Natural killer cell (primary cell): ENCODE results near the gene PRRC1. TPM values are rescaled to one million over a fixed set of nuclear protein-coding genes. Genes with fewer than 3 reads are reported as not detected.

Experiments used
- ATAC-seq, 3 donors: fragments of 150-1000 bp in 2 of 3; fragments of 200-7000 bp in 1 of 3; cut with Tn5 transposase; 1 replicate in 1 of 3; 2 replicates in 2 of 3; pipeline ENCODE4 v1.10.0; 2021; ENCODE audit warnings: mild to moderate bottlenecking in 2 of 3, moderate library complexity in 2 of 3
- DNase-seq, 2 donors: peaks; one replicate each; pipeline versions ENCODE4 v3.0.0 to v3.0.0-alpha.2; 2013 to 2021; ENCODE audit warnings: mixed read lengths in 1 of 2
- H3K27ac ChIP-seq: one replicate; pipeline ENCODE4 v1.5.1; 2013; ENCODE audit warnings: mild to moderate bottlenecking, low read length
- H3K27me3 ChIP-seq: one replicate; pipeline ENCODE4 v1.6.1; 2013; ENCODE audit warnings: low read length; ENCODE audit not compliant: control insufficient read depth, insufficient read depth
- H3K36me3 ChIP-seq: one replicate; pipeline ENCODE4 v1.6.1; 2013; ENCODE audit warnings: low read length; ENCODE audit not compliant: control insufficient read depth, insufficient read depth
- H3K4me1 ChIP-seq: one replicate; pipeline ENCODE4 v1.6.1; 2013; ENCODE audit warnings: low read length; ENCODE audit not compliant: control insufficient read depth, insufficient read depth
- H3K4me3 ChIP-seq: one replicate; pipeline ENCODE4 v1.5.1; 2013; ENCODE audit warnings: low read length
- H3K9me3 ChIP-seq: one replicate; pipeline ENCODE4 v1.6.1; 2013; ENCODE audit warnings: low read length; ENCODE audit not compliant: control insufficient read depth, insufficient read depth
- H3K27ac Mint-ChIP-seq, 2 donors: one replicate each; pipeline ENCODE4 v1.8.0; 2022; ENCODE audit warnings: mild to moderate bottlenecking in 2 of 2, mixed read lengths in 2 of 2, moderate library complexity in 1 of 2
- H3K27me3 Mint-ChIP-seq, 2 donors: one replicate each; pipeline ENCODE4 v1.8.0; 2022; ENCODE audit warnings: low read depth in 2 of 2, mixed read lengths in 2 of 2
- H3K36me3 Mint-ChIP-seq: one replicate; pipeline ENCODE4 v1.8.0; 2022; ENCODE audit warnings: mixed read lengths
- H3K4me1 Mint-ChIP-seq, 2 donors: one replicate each; pipeline ENCODE4 v1.8.0; 2022; ENCODE audit warnings: mixed read lengths in 2 of 2
- H3K4me3 Mint-ChIP-seq: one replicate; pipeline ENCODE4 v1.8.0; 2022; ENCODE audit warnings: mild to moderate bottlenecking, moderate library complexity, mixed read lengths
- H3K9me3 Mint-ChIP-seq, 2 donors: one replicate each; pipeline ENCODE4 v1.8.0; 2022; ENCODE audit warnings: mixed read lengths in 2 of 2
- WGBS: methylation state at CpG from one replicate; pipeline ENCODE4 v1.1.7; 2013; ENCODE audit warnings: missing lambda C conversion rate; ENCODE audit not compliant: insufficient coverage; 5-methylcytosine and 5-hydroxymethylcytosine counted together
- intact Hi-C: fragments of 100-400 bp; cut with micrococcal nuclease; formaldehyde crosslinking; loops from one replicate; pipeline ENCODE4 v1.14.2; 2022
- total RNA-seq, 4 donors: library from RNA; stranded (reverse); fragments of 120-200 nt in 1 of 4; gene quantifications; one replicate each; pipeline versions ENCODE4 v1.2.3 to v1.2.4, GENCODE V29; 2013 to 2022
- TF ChIP-seq, protein P1 (sequence below): fragments of 200-600 bp; IDR thresholded peaks from one replicate; pipeline ENCODE4 v1.8.0; 2022; ENCODE audit warnings: antibody characterized with exemption

The PRRC1 gene
- total RNA-seq, 3 donors from 2014 or later (not counting 1 experiment from before 2014, with no cell fraction given): 37.7 to 41.1 (median 39.6) TPM

DNA sequence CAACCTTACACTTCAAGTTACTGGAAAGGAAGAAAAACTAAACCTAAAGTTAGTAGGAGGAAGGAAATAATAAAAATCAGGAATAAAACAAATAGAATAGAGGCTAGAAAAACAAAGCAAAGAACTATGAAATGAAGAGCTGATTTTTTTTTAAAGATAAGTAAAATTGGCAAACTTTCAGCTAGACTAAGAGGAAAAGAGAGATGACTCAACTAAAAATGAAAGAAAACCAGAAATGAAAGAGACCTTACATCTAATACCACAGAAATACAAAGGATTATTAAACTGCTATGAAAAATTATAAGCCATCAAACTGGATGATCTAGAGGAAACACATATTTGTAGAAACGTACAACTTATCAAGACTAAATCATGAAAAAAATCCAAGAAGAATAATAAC lies 60.0 kb downstream of the PRRC1 start:
- H3K27ac ChIP-seq: no peak overlapping the region
- no CpG with 5 or more reads among the region's 1 CpG for WGBS
- intact Hi-C loops: no loop called here
- ATAC-seq: no peak
- Mint-ChIP-seq H3K27me3 (peaks cover 5 to 12% of the 10 kb centered on the region in 2 donors), H3K4me3 (no peak overlapping the region), H3K4me1 (no peaks in the 10 kb centered on the region), H3K36me3 (peaks cover 12% of the 10 kb centered on the region), H3K9me3 (peaks cover 2 to 6% of the 10 kb centered on the region in 2 donors), H3K27ac (no peak overlapping the region)
- no peak for DNase-seq
- no peak overlapping the region for H3K4me3 ChIP-seq
- no peaks in the 10 kb centered on the region for H3K36me3 ChIP-seq
- TF ChIP-seq, protein P1, sequence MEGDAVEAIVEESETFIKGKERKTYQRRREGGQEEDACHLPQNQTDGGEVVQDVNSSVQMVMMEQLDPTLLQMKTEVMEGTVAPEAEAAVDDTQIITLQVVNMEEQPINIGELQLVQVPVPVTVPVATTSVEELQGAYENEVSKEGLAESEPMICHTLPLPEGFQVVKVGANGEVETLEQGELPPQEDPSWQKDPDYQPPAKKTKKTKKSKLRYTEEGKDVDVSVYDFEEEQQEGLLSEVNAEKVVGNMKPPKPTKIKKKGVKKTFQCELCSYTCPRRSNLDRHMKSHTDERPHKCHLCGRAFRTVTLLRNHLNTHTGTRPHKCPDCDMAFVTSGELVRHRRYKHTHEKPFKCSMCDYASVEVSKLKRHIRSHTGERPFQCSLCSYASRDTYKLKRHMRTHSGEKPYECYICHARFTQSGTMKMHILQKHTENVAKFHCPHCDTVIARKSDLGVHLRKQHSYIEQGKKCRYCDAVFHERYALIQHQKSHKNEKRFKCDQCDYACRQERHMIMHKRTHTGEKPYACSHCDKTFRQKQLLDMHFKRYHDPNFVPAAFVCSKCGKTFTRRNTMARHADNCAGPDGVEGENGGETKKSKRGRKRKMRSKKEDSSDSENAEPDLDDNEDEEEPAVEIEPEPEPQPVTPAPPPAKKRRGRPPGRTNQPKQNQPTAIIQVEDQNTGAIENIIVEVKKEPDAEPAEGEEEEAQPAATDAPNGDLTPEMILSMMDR: no peak
- H3K9me3 ChIP-seq: peaks cover 6% of the 10 kb centered on the region
- no peaks in the 10 kb centered on the region for H3K27me3 ChIP-seq
- H3K4me1 ChIP-seq: no peaks in the 10 kb centered on the region

DNA sequence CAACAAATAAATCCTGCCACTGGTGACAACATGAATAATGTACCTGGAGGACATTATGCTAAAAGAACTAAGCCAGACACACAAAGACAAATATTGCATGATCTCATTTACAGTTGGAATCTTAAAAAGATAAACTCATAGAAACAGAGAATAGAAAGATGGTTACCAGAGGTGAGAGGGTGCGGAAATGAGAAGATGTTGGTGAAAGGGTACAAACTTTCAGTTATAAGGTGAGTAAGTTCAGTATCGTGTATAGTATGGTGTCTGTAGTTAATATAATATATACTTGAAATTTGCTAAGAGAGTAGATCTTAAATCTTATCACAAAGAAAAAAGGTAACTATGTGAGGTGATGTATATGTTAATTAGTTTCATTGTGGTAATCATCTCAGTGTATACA lies 63.3 kb downstream of the PRRC1 start:
- TF ChIP-seq, protein P1: no peak
- H3K27ac ChIP-seq: no peak overlapping the region
- Mint-ChIP-seq H3K4me1 (no peaks in the 10 kb centered on the region), H3K27me3 (peaks cover 0 to 2% of the 10 kb centered on the region in 2 donors), H3K4me3 (no peak overlapping the region), H3K9me3 (no peaks in the 10 kb centered on the region), H3K27ac (no peak overlapping the region), H3K36me3 (no peaks in the 10 kb centered on the region)
- H3K4me1 ChIP-seq: no peaks in the 10 kb centered on the region
- no peak overlapping the region for H3K4me3 ChIP-seq
- no peak for DNase-seq
- no peak for ATAC-seq
- H3K36me3 ChIP-seq: no peaks in the 10 kb centered on the region
- 81% methylated on average over 2 of the region's 2 CpGs for WGBS
- intact Hi-C loops: no loop called here
- no peaks in the 10 kb centered on the region for H3K27me3 ChIP-seq
- H3K9me3 ChIP-seq: no peaks in the 10 kb centered on the region

DNA sequence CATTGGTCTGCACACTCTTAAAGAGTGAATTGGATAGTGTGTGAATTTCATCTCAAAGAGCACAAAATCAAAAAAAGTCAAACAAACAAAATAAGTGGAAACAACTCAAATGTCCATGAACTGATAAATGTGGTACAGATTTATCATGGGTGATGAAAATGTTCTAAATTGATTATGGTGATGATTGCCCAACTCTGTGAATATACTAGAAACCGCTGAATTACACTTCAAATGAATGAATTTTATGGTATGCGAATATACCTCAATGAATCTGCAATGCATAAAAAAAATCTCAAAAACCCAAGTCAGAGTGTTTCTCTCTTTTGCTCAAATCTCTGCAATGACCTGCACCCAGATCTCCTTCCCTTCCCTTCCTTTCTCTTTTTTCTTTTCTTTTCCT lies 64.0 kb downstream of the PRRC1 start:
- Histone ChIP-seq H3K27me3 (no peaks in the 10 kb centered on the region), H3K4me1 (no peaks in the 10 kb centered on the region), H3K4me3 (no peak overlapping the region), H3K9me3 (no peaks in the 10 kb centered on the region), H3K36me3 (no peaks in the 10 kb centered on the region), H3K27ac (no peak overlapping the region)
- TF ChIP-seq, protein P1: no peak
- intact Hi-C loops: no loop called here
- 100% methylated on average over 2 of the region's 2 CpGs for WGBS
- Mint-ChIP-seq H3K27me3 (peaks cover 0 to 2% of the 10 kb centered on the region in 2 donors), H3K27ac (no peak overlapping the region), H3K4me1 (no peaks in the 10 kb centered on the region), H3K9me3 (no peaks in the 10 kb centered on the region), H3K4me3 (no peak overlapping the region), H3K36me3 (no peaks in the 10 kb centered on the region)
- ATAC-seq: no peak
- DNase-seq: no peak

DNA sequence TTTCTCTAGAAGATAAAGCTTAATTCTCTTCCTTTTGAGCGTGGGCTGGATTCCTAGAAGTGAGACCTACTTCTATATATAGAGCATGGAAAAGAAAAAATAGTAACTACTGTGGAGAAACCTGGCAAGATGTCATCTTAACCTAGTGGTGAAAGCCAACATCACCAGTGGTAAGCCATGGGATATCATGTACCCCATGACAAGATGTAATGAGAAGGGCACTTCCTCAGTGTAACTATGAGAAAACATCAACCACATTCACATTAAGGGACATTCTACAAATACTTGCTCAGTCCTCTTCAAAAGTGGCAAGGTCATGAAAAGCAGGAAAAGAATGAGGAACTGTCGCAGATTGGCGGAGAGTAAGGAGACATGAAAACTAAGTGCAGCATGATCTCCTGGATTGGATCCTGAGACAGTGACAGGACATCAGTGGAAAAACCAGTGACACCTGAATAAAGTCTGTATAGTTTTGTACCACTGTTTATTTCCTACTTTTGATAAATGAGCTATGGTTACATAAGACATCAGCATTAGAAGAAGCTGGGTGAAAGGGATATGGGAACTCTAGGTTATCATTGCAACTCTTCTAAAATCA lies 65.4 kb downstream of the PRRC1 start:
- Mint-ChIP-seq H3K27me3 (peaks cover 0 to 2% of the 10 kb centered on the region in 2 donors), H3K27ac (no peak overlapping the region)
- ATAC-seq: no peak

More for the DNA sequence above, 65.4 kb downstream of the PRRC1 start:
- no peak for DNase-seq
- H3K4me1 ChIP-seq: no peaks in the 10 kb centered on the region
- no peaks in the 10 kb centered on the region for H3K27me3 ChIP-seq
- Mint-ChIP-seq H3K9me3 (no peaks in the 10 kb centered on the region), H3K36me3 (no peaks in the 10 kb centered on the region), H3K4me3 (no peak overlapping the region), H3K4me1 (peaks cover 0 to 7% of the 10 kb centered on the region in 2 donors)
- no peaks in the 10 kb centered on the region for H3K36me3 ChIP-seq
- WGBS: 88% methylated on average over 2 of the region's 3 CpGs
- H3K27ac ChIP-seq: no peak overlapping the region
- intact Hi-C loops: no loop called here
- H3K4me3 ChIP-seq: no peak overlapping the region
- TF ChIP-seq, protein P1: no peak
- H3K9me3 ChIP-seq: no peaks in the 10 kb centered on the region
